NCI-H526 (cell line): ENCODE data around the gene SPDYE18.
"Not testable (repeated sequence)": the region's sequence is repeated elsewhere in the genome, so short reads cannot be mapped to it uniquely, and the experiment has no call there.

Source experiments
- DNase-seq, 2 experiments: peaks; one replicate each; lab custom pipeline; 2025; lab: John Stamatoyannopoulos, UW

SPDYE18 gene, protein sequence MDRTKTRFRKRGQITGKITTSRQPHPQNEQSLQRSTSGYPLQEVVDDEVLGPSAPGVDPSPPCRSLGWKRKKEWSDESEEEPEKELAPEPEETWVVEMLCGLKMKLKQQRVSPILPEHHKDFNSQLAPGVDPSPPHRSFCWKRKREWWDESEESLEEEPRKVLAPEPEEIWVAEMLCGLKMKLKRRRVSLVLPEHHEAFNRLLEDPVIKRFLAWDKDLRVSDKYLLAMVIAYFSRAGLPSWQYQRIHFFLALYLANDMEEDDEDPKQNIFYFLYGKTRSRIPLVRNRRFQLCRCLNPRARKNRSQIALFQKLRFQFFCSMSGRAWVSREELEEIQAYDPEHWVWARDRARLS

DNA sequence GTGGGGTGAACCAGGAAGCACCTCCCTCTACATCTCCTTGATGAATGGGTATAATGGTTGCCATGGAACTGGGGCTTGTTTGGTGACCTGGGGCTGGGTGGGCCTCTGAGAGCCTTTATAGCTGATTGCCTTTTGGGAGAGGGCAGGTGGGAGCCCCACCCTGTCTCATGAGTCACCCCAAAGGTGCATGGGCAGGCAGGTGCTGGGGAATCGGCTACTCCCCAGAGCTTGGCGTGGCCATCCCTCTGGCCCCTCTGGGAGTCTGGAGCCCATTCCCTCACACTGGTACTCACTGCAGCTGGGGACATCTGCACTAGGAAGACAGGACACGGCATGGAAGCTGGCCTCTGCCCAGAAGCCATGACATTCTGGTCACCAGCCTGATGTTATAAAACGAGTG lies at the start of gene SPDYE18:
TSS of gene SPDYE18 (minus strand) at position 2 of the 400 bp plus-strand sequence. CDS start 2,046 bp downstream, outside the sequence.
- not testable (repeated sequence) for DNase-seq

DNA sequence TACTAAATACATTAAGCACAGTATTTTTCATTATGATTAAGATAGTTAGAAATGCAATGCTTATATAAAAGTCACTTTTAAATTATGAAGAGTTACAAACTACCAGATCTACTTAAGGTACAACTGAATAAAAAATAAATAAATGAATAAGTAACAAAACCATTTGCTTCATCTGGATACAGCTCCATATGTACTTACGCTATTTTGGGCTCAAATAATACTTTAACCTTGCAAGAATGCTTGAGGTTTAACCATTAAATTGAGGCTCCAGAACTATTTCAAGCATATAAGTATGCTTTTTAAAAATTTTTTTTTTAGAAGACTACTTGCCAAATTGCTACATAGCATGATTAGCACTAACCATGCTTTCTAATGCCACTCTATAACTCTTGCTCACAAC lies 46.0 kb upstream of the SPDYE18 start:
- DNase-seq = not testable (repeated sequence)

DNA sequence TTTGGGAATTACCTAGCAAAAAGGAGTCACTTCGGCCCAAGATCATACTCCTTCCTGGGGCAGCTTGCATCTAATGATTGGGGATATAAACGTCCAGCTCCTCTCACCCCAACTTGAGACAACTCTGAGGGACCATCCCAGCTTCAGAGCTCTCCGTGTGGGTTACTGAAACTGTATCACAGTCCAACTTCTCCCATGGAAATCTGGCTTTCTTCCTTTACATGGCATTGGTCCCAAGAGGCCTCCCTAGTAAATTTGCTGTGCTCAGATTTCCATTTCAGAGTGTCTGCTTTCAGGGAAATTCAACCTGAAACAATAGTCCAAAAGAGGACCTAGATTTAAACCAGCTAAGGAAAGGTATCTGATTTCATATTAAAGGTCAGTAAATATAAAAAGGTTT lies 45.3 kb upstream of the SPDYE18 start:
- not testable (repeated sequence) for DNase-seq

DNA sequence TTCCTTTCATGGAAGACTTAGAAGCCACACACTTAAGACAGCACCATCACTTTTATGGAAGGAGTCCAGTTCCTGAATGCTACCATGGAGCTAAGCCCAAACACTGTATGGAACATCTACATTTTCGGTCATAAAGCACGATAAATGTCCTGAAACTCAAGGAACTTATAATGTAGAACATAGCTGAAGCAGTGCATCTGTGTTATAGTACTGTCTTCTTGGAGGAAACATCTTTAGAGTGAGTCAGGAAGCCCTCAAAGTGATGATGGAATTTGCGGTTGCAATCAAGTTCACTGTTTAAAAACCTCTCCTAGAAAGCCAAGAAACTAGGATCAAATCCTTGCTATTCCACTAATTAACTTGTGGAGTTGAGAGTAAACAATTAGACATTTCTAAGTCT lies 43.5 kb upstream of the SPDYE18 start:
- DNase-seq = not testable (repeated sequence)

DNA sequence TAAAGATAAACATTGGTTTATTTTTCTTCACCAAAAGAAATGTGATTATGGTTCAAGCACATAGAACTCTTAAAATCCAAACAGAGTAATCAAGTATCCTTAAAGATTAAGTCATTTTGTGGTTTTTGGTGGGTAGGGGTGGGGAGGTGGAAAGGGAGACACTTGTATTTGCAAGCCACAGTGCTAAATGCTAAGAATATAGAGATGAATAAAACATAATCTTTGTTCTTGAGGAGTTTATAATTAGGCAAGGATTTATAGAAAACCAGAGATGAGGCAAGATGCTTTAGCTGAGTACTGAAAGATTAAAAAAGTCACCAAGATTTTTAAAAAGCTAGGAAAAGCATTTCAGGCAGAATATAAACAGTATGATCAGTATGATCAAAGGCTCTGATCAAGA lies 40.3 kb upstream of the SPDYE18 start:
- not testable (repeated sequence) for DNase-seq

DNA sequence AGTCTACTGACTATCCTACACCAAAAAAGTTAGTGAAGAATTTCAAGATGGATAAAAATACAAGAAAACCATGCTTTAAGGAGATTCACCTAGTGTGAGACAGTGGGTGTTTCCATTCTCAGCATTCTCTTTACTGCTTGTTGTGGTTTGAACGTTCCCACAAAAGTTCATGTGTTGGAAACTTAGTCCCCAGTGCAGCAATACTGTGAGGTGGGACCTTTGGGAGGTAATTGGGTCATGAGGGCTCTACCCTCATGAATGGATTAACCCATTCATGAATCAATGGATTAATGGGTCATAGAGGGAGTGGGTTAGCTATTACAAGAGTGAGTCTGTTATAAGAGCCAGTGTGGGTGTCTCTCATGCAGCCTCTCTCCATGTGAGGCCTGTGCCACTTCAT lies 38.8 kb upstream of the SPDYE18 start:
- not testable (repeated sequence) for DNase-seq

DNA sequence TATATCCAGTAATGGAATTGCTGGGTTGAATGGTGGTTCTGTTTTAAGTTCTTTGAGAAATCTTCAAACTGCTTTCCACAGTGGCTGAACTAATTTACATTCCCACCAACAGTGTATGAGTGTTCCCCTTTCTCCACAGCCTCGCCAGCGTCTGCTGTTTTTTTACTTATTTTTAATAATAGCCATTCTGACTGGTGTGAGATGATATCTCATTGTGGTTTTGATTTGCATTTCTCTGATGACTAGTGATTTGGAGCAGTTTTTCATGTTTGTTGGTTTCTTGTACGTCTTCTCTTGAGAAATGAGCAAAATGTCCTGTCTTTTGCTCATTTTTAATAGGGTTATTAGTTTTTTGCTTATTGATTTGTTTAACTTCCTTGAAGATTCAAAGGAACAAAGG lies 38.1 kb upstream of the SPDYE18 start:
- DNase-seq = peak in 1 of 2 experiments; percentile 22

DNA sequence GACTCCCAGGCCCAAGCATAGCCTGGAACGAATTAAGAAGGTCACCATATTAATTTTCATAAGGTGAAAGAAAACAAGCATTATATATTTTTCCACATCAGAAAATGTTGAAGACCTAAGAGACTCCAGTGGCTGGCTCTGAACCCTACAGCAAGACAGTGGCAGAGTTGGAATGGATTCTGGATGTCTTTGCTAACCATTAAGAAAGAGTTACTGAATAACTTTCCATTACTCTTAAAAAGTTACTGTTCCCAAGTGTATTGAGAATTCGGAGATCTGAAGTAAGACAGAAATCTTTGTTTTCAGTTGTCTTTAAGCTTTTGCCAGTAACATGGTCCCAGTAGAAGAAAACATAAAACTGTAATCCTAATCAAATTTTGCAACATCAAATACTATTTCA lies 29.9 kb upstream of the SPDYE18 start:
- not testable (repeated sequence) for DNase-seq

DNA sequence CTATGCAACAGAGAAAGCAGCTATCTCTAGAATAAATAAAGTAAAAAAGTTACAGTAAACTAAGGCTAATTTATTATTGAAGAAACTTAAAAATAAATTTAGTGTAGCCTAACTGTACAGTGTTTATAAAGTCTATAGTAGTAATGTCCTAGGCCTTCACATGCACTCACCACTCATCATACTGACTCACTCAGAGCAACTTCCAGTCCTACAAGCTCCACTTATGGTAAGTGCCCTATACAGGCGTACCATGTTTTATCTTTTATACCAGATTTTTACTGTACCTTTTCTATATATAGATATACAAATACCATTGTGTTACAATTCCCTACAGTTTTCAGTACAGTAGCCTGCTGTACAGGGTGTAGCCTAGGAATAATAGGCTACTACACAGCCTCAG lies 19.8 kb upstream of the SPDYE18 start:
- not testable (repeated sequence) for DNase-seq

DNA sequence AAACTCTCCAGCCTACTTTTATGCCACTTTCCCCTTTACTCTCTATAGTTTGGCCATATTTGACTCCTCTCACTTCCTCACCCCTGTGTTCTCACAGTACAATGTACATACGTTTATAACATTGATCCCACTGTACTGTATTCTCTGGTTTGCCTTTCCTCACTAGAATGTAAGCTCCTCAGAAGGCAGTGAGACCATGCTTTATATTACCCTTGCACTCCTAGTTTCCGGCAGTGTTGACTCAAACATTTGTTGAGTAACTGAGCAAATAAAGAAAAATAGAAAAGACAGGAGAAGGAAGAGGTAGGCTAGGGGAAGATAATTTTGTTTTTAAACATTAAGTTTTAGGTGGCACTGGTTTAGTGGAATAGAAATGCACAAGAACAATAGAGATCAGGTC lies 17.9 kb upstream of the SPDYE18 start:
- DNase-seq = not testable (repeated sequence)

DNA sequence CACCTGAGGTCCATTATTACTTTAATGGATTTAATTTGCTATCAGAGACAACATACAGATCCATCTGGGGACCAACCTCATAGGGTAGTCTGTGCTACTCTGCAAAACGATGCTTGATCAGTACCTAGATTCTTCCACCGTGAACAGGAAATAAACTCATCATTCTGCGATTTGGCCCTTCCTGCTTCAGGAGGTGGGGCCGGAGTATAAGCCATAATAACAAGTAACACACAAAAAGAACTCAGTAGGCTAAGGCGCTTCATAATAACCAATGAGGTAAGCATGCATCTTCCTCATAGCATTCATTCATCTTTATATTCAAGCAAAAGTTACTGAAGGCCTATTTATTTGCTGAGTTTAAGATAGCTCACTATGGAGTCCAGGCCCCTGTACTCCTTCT lies 17.3 kb upstream of the SPDYE18 start:
- not testable (repeated sequence) for DNase-seq

DNA sequence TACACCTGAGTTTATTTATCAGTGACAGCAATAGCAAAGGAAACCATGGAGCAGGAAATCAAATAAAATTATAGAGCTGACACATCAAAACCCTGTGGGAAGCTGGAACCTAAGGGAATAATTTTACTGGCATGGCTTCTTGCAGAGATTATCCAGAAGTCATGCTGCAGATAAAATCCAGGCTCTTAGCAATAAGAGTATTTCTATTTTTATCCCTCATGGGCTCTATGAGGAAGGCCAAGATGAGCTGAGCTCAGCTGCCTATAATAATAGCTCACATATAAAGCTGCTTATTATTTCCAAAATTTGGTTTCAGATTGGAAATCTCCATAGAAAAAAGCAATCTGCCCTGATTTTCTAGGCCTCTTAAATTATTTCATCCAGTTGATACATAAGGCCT lies 16.8 kb upstream of the SPDYE18 start:
- not testable (repeated sequence) for DNase-seq

DNA sequence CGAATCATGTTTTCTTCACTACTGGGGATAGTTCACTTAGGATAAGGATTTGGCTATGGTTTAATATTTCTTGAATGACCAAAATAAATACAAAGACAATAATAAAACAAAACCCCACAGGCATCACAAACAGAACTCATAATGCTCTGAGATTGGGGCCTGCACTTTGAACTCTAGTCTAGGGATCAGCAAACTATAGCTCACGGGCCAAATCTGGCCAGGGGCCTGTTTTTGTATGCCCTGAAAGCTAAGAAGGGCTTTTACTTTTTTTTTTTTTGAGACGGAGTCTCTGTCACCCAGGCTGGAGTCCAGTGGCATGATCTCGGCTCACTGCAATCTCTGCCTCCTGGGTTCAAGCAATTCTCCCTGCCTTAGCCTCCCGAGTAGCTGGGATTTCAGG lies 14.7 kb upstream of the SPDYE18 start:
- not testable (repeated sequence) for DNase-seq

DNA sequence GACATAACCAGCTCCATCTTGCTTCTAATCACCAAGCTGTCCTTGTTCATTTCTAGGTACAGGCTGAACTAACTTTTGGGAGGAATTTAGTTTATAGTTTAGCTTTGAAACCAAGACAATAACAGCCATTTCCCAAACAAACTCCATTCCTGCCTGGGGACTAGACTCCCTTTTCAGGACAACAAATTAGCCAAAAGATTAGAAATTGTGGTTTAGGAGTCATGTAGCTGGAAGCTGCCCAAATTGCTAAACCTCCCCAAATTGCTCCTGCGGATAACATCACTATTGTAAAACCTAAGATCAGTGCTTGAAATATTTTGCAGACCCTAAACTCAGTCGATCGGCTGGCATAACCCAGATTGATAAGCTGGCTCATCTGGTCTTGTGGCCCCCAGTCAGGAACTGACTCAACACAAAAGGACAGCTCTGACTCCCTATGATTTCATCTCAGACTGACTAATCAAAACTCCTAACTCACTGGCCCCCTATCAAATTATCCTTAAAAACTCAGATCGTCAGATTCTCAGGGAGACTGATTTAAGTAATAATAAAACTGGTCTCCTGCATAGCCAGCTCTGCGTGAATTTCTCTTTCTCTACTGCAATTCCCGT lies 12.5 kb upstream of the SPDYE18 start:
- DNase-seq = not testable (repeated sequence)

DNA sequence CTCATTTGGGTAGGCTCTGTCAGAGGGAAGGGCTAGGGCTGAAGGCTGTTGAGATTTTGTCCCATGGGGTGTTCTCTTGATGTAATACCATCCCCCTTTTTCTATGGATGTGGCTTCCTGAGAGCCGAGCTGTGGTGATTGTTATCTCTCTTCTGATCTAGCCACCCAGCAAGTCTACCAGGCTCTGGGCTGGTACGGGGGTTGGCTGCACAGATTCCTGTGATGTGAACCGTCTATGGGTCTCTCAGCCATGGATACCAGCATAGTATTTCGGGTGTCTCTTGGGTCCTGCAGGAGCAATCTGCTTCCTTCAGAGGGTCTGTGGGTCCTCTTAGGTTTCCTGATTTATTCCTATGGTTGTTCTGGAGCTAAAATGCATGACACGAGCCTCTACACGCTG lies 8.8 kb upstream of the SPDYE18 start:
- DNase-seq = not testable (repeated sequence)

DNA sequence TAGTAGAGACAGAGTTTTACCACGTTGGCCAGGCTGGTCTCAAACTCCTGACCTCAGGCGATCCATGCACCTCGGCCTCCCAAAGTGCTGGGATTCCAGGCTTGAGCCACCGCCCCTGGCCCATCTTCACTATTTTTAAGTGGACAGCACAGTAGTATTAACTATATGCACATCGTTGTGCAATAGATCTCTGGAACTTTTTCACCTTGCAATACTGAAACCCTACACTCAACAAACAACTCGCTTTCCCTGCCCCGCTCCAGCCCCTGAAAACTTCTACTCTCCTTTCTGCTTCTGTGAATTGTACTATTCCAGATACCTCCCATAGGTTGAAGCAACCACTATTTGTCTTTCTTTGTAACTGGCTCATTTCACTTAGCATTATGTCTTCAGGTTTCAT lies 3.5 kb upstream of the SPDYE18 start:
- DNase-seq = not testable (repeated sequence)

DNA sequence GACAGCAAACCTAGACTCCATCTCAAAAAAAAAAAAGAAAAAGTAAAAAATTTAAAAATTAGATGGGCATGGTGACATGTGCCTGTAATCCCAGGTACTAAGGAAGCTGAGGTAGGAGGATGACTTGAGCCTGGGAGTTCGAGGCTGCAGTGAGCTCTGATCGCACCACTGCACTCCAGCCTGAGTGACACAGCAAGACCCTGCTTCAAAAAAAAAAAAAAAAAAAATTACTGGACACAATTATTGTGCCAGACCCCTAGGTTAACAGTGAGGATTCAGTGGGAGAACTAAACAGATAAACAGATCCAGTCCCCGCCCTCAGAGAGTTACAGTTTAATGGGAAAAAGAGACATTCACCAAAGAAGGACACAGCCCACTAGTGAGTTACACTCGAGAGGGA lies 1.4 kb upstream of the SPDYE18 start:
- DNase-seq = not testable (repeated sequence)

DNA sequence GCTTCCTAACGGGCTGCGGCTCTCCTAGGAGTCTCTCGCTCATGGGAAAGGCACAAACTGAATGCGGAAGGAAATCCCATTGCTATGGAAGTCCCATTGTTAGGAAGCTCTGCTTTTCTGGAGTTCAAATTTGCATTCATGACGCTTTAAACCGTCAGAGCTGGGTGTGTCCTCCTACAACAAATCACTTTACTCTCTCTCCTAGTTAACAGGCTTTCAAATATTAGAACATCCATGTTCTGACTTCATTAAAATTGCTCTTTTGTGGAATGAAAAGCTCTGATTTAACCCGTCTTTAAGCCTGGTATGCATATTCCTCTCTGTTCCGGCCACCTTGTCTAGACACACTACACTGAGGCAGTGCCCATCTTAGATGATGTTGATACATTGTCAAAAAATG lies 30.1 kb downstream of the SPDYE18 start, which contains the start of gene SPDYE17:
TSS of gene SPDYE17 (minus strand) at position 101 of the 400 bp plus-strand sequence. CDS start 1,791 bp downstream, outside the sequence.
- DNase-seq = not testable (repeated sequence)

DNA sequence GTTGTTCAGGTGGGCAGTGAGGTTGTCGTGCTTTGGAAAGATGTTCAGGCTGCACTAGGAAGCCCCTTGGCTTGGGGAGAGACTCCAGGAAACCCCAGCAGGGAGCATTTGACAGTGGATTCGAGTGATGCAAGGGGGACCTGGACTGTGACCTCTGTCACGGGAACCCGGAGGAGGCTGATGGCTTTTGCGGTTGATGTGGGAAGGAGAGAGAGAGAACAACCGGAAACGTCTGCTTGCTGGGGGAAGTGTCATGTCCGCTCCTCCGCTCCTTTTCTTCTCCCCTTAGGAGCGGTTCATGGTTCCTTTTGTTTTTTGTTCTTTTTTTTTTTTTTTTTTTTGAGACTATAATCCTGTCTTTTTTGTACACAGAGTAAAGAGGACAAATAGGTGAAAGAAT lies 36.0 kb downstream of the SPDYE18 start:
- DNase-seq = not testable (repeated sequence)

DNA sequence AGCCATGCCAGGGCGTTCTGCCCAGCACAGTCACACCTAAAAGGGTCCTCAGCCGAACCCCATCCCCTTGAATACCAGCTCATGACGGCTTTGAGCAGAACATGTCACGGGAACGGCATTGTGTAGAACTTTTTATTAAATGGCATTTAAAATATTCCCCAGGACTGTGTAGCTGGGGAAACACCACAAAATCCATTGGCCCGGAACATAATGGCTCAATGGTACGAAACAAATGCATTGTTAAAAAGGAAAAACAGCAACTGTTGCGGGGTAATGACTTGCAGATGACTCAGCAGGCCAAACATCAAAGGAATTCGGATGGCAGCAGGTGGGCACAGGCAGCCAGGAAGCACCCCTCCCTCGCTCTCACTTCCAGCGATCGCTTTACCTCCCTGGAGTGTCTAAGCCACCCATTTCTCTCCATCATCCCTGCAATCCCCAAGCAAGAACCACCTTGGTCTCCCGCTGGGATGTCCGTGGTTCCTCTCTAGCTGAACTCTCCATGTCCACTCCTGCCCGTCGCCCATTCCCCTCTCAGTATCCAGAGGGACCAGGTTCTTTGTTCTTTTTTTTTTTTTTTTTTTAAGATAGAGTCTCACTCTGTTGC lies 52.2 kb downstream of the SPDYE18 start:
- not testable (repeated sequence) for DNase-seq

DNA sequence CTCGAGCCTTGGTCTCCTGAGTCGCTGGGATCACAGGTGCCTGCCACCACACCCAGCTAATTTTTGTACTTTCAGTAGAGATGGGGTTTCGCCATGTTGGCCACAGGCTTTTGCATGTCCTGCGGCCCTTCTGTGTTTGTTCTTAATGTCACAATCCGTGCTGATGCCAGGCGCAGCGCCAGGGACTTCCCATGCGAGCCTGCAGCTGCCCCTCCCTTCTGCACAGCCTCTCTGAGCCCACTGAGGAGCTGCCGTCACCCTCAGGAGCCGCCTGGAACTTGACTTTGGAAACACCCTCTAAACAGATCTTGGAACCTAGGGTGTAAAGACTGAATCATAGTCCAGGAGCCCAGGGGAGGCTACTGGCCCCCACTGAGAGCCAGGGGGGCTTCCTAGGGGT lies 54.4 kb downstream of the SPDYE18 start:
- not testable (repeated sequence) for DNase-seq
